Endothelial cell of umbilical vein (primary cell): ENCODE results near the gene HSD3B7. TPM values are rescaled to one million over a fixed set of nuclear protein-coding genes. Genes with fewer than 3 reads are reported as not detected.

Source experiments
- BruUV-seq: library from RNA; stranded (reverse); fragments of 400-500 nt; replicated peaks from 2 replicates; lab custom pipeline; 2021; lab: Mats Ljungman, UMichigan
- CTCF ChIA-PET: fragments of 300-600, 350-600 bp; sonication (Branson Sonifier 250); formaldehyde crosslinking; loops from one replicate; lab custom pipeline; 2021; ENCODE audit warnings: antibody characterized with exemption, inconsistent platforms; lab: Charles Lee
- POLR2A ChIA-PET: fragments of 300-600, 350-600 bp; sonication (Branson Sonifier 250); formaldehyde crosslinking; loops from one replicate; lab custom pipeline; 2021; ENCODE audit warnings: antibody characterized with exemption, inconsistent platforms; lab: Charles Lee
- DNase-seq: peaks from one replicate; pipeline ENCODE4 v3.0.0-alpha.2; 2011; ENCODE audit warnings: low read depth, low spot score
- FAIRE-seq: peaks from 2 replicates; lab custom pipeline; 2011; peaks lifted over from hg19 to GRCh38; lab: Jason Lieb, UNC
- H2AFZ ChIP-seq: 2 replicates; pipeline ENCODE4 v1.6.0; 2012; ENCODE audit warnings: low read depth, low read length, control low read depth, inconsistent platforms
- H3K27ac ChIP-seq: 2 replicates; pipeline ENCODE4 v1.5.1; 2011; ENCODE audit warnings: low read depth, mild to moderate bottlenecking, control low read depth, low read length, moderate library complexity; ENCODE audit not compliant: insufficient read depth
- H3K27me3 ChIP-seq, 2 experiments: 2 replicates each; pipeline versions ENCODE4 v1.6.0 to v1.6.1; 2011; ENCODE audit warnings: low read length in 2 of 2, mixed read lengths in 1 of 2; ENCODE audit not compliant: control insufficient read depth in 2 of 2, insufficient read depth in 2 of 2
- H3K36me3 ChIP-seq, 2 experiments: 2 replicates in 1 of 2; 3 replicates in 1 of 2; pipeline ENCODE4 v1.5.1; 2011; ENCODE audit warnings: low read length in 2 of 2, mild to moderate bottlenecking in 1 of 2, moderate library complexity in 1 of 2; ENCODE audit not compliant: control insufficient read depth in 2 of 2, insufficient read depth in 2 of 2; ENCODE audit errors: extremely low read depth in 1 of 2
- H3K4me1 ChIP-seq: 3 replicates; pipeline ENCODE4 v1.5.1; 2011; ENCODE audit warnings: mild to moderate bottlenecking, low read length; ENCODE audit not compliant: control insufficient read depth, insufficient read depth; ENCODE audit errors: extremely low read depth
- H3K4me2 ChIP-seq: 2 replicates; pipeline ENCODE4 v1.6.1; 2011; ENCODE audit warnings: low read length, control low read depth, mixed read lengths; ENCODE audit not compliant: insufficient read depth
- H3K4me3 ChIP-seq, 3 experiments: fragments of 200-600 bp in 1 of 3; sonication (generic), shearing (Covaris generic) in 1 of 3; replicated peaks in 1 of 3; 2 replicates each; pipeline ENCODE4 v1.5.1; 2011 to 2016; ENCODE audit warnings: control low read depth in 3 of 3, low read length in 3 of 3, mild to moderate bottlenecking in 2 of 3, inconsistent platforms in 1 of 3, low read depth in 1 of 3, moderate library complexity in 1 of 3; ENCODE audit not compliant: insufficient read depth in 1 of 3
- H3K79me2 ChIP-seq: 2 replicates; pipeline ENCODE4 v1.6.0; 2012; ENCODE audit warnings: low read length, inconsistent platforms; ENCODE audit not compliant: control insufficient read depth, insufficient read depth
- H3K9ac ChIP-seq: replicated peaks from 2 replicates; pipeline ENCODE3; 2011; ENCODE audit warnings: low read length, control low read depth; ENCODE audit not compliant: insufficient read depth; ENCODE audit errors: extremely low read depth
- H3K9me1 ChIP-seq: replicated peaks from 3 replicates; pipeline ENCODE4 v1.6.0; 2011; ENCODE audit warnings: mild to moderate bottlenecking, low read length; ENCODE audit not compliant: control insufficient read depth, insufficient read depth; ENCODE audit errors: extremely low read depth
- H3K9me3 ChIP-seq: replicated peaks from 2 replicates; pipeline ENCODE4 v1.5.1; 2012; ENCODE audit warnings: low read length, inconsistent platforms; ENCODE audit not compliant: control insufficient read depth, insufficient read depth
- H4K20me1 ChIP-seq: replicated peaks from 2 replicates; pipeline ENCODE3; 2011; ENCODE audit warnings: mild to moderate bottlenecking, low read length; ENCODE audit not compliant: control insufficient read depth, insufficient read depth; ENCODE audit errors: extremely low read depth
- EZH2 ChIP-seq: IDR thresholded peaks from 2 replicates; pipeline ENCODE4 v1.6.1; 2012; ENCODE audit warnings: borderline replicate concordance, low read depth, mild to moderate bottlenecking, moderate library complexity, low read length, inconsistent platforms; ENCODE audit not compliant: severe bottlenecking
- MYC ChIP-seq: IDR thresholded peaks from one replicate; pipeline ENCODE4 v1.6.1; 2011; ENCODE audit warnings: mild to moderate bottlenecking, low read depth, low read length
- POLR2A ChIP-seq: IDR thresholded peaks from 2 replicates; pipeline ENCODE4 v1.6.1; 2012; ENCODE audit warnings: low read depth, mild to moderate bottlenecking, control low read depth, low read length
- POLR2AphosphoS5 ChIP-seq: IDR thresholded peaks from 2 replicates; pipeline ENCODE4 v1.6.1; 2012; ENCODE audit warnings: low read depth, mild to moderate bottlenecking, control low read depth, low read length, moderate library complexity; ENCODE audit not compliant: insufficient read depth
- dilution Hi-C: fragments of 300-500 bp; cut with MboI; formaldehyde crosslinking; loops from one replicate; pipeline ENCODE4 v1.15.0; 2019; ENCODE audit warnings: low sequenced_read_pairs; ENCODE audit not compliant: extremely low pct_ligation_motif_present
- intact Hi-C: fragments of 100-400 bp; cut with micrococcal nuclease; formaldehyde crosslinking; loops from one replicate; pipeline ENCODE4 v1.10.0; 2022
- polyA plus RNA-seq, 4 experiments: library from polyadenylated mRNA; depleted of rRNA in 3 of 4; stranded (reverse) in 3 of 4; unstranded in 1 of 4; fragments of >200 nt; gene quantifications; 2 replicates each; pipeline versions ENCODE4 v1.2.1 to v1.2.3, GENCODE V29; 2011 to 2012; ENCODE audit warnings: missing spikeins in 1 of 4
- total RNA-seq: library from RNA; stranded (reverse); gene quantifications from 2 replicates; pipeline ENCODE4 v1.2.3, GENCODE V29; 2021
- TF ChIP-seq, protein P1 (sequence below), 2 donors: IDR thresholded peaks; 1 replicate in 1 of 2; 2 replicates in 1 of 2; pipeline ENCODE4 v1.5.1; 2011; ENCODE audit warnings: low read length in 2 of 2, mild to moderate bottlenecking in 2 of 2, moderate library complexity in 2 of 2, control low read depth in 1 of 2, inconsistent platforms in 1 of 2, low read depth in 1 of 2; ENCODE audit not compliant: insufficient read depth in 1 of 2; ENCODE audit errors: extremely low read depth in 1 of 2
- TF ChIP-seq, protein P2 (sequence below): IDR thresholded peaks from 2 replicates; pipeline ENCODE4 v1.6.1; 2011; ENCODE audit not compliant: insufficient read depth, insufficient read length

The HSD3B7 gene
- total and polyA plus RNA-seq, 2 donors (not counting 3 experiments of a cell fraction or from before 2014, with no cell fraction given), result 3.5 to 4.8 TPM

DNA sequence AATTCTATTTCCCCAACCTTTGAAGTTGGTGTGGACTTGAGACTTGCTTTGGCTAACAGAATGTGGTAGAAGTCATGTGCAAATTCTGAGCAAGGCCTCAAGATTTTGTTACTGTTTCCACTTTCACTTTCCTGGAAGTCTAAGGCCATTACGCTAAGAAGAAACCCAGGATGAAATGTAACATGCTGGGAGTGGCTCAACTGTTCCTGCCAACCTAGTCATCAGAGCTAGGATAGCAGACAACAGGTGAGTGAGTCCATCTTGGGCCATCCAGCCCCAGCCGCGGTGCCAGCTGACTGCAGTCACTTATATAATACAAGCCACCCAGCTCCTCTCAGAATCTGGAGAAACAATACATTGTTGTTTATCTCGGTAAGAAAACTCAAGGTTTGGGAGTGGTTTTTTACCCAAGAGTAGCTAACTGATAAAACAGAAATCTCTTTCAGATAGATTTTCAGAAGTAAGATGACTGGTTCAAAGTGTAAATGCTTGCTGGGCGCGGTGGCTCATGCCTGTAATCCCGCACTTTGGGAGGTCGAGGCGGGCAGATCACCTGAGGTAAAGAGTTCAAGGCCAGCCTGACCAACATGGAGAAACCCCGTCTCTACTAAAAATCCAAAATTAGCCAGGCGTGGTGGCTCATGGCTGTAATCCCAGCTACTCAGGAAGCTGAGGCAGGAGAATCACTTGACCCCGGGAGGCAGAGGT lies 37.7 kb downstream of the HSD3B7 start:
- intact Hi-C loops (no loop called here), dilution Hi-C loops (no loop called here)
- Histone ChIP-seq H3K4me3 (no peak overlapping the region), H3K9me3 (no peaks in the 10 kb centered on the region), H3K4me1 (no peaks in the 10 kb centered on the region), H3K36me3 (no peaks in the 10 kb centered on the region), H3K9ac (no peak overlapping the region), H3K4me2 (no peak overlapping the region), H3K27ac (no peak overlapping the region), H4K20me1 (no peaks in the 10 kb centered on the region), H3K9me1 (no peaks in the 10 kb centered on the region), H3K79me2 (no peaks in the 10 kb centered on the region), H2AFZ (no peak overlapping the region), H3K27me3 (no peaks in the 10 kb centered on the region)
- CTCF ChIA-PET, result interaction anchor here (1.1 to 1.2 kb wide), 2 partner anchors 16 to 38 kb away, joined by 3 to 5 read pairs; partner anchors contain the start of gene HSD3B7
- DNase-seq (no peak), FAIRE-seq (no peak)
- no TSS peak for BruUV-seq
- TF ChIP-seq, protein P1, sequence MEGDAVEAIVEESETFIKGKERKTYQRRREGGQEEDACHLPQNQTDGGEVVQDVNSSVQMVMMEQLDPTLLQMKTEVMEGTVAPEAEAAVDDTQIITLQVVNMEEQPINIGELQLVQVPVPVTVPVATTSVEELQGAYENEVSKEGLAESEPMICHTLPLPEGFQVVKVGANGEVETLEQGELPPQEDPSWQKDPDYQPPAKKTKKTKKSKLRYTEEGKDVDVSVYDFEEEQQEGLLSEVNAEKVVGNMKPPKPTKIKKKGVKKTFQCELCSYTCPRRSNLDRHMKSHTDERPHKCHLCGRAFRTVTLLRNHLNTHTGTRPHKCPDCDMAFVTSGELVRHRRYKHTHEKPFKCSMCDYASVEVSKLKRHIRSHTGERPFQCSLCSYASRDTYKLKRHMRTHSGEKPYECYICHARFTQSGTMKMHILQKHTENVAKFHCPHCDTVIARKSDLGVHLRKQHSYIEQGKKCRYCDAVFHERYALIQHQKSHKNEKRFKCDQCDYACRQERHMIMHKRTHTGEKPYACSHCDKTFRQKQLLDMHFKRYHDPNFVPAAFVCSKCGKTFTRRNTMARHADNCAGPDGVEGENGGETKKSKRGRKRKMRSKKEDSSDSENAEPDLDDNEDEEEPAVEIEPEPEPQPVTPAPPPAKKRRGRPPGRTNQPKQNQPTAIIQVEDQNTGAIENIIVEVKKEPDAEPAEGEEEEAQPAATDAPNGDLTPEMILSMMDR (IDR thresholded peaks at IDR 0.05; ENCODE audit: extremely low read depth in 1 of 2, insufficient read depth in 1 of 2, low read depth in 1 of 2, low read length in 2 of 2), result no peak
- TF ChIP-seq POLR2AphosphoS5, result no peak
- TF ChIP-seq, protein P2, sequence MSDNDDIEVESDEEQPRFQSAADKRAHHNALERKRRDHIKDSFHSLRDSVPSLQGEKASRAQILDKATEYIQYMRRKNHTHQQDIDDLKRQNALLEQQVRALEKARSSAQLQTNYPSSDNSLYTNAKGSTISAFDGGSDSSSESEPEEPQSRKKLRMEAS, result no peak
- no peak for TF ChIP-seq EZH2
- TF ChIP-seq MYC, result no peak
- TF ChIP-seq POLR2A, result no peak
- POLR2A ChIA-PET, result no interaction called here
